ENCODE results near the gene TBC1D13. TPM values are rescaled to one million over a fixed set of nuclear protein-coding genes. Genes with fewer than 3 reads are reported as not detected.

Gene TBC1D13
- total and polyA plus RNA-seq, 10 of the 15 experiments (the other 5 are each of a cell fraction or from before 2014, with no cell fraction given) = 3.0 to 23.1 (median 16.5) TPM

DNA sequence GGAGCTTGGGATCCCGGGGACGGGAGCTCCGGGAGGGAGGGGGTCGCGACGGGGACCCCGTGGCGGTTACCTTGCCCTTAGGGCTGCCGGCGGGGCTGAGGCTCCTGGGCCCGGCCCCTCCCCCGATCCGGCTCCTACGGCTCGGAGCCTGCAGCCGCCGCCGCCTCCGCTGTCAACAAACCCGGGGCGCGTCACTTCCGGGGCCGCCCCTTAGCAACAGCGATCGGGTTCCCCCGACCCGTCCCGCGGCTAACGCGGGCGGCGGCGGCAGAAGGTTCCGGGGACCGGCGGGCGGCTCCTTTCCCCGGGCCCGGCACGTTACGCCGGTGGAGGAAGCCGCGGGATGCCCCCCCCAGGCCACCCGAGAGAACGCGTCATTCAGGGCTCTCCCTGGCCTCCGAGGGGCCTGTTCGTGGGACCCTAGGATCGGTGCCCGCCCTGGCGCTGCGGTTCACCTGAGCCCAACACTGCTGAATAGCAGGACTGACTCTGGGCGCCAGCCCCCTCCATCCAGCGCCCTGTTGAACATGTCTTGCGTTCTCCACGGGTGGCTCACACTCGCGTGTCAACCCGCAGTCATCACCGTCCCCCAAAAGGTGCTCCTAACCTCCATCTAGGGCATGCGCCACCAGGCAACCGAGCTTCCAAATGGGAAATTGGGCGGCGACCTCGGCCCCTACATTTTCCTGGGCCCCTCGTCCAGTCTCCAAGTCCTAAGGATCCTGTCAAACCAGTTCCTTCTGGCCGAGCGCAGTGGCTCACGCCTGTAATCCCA lies 15.1 kb upstream of the TBC1D13 start, which contains the start of gene ZER1 (continued):
- TF ChIP-seq, protein P1, sequence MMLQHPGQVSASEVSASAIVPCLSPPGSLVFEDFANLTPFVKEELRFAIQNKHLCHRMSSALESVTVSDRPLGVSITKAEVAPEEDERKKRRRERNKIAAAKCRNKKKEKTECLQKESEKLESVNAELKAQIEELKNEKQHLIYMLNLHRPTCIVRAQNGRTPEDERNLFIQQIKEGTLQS (IDR thresholded peaks at IDR 0.05; ENCODE audit: borderline replicate concordance, extremely low read depth, low read depth, low read length) = no peak
- TF ChIP-seq POU2F2 (IDR thresholded peaks at IDR 0.05; ENCODE audit: borderline replicate concordance, low read depth, low read length) (peak; percentile 52; the same call in 2 of the 3 replicates), ZBED1 (IDR thresholded peaks at IDR 0.05; ENCODE audit: borderline replicate concordance) (no peak), CHD4 (IDR thresholded peaks at IDR 0.05) (no peak), JUNB (IDR thresholded peaks at IDR 0.05) (no peak), BMI1 (IDR thresholded peaks at IDR 0.05; ENCODE audit: borderline replicate concordance) (no peak; the same call in 1 of the 2 replicates), CBX5 (IDR thresholded peaks at IDR 0.05; ENCODE audit: low read depth) (peak; percentile 67; the same call in 1 of the 2 replicates), CEBPB (IDR thresholded peaks at IDR 0.05; ENCODE audit: borderline replicate concordance in 1 of 2, low read depth in 2 of 2, low read length in 2 of 2) (no peak; a peak in 1 of 4 replicates)
- TF ChIP-seq, protein P2, sequence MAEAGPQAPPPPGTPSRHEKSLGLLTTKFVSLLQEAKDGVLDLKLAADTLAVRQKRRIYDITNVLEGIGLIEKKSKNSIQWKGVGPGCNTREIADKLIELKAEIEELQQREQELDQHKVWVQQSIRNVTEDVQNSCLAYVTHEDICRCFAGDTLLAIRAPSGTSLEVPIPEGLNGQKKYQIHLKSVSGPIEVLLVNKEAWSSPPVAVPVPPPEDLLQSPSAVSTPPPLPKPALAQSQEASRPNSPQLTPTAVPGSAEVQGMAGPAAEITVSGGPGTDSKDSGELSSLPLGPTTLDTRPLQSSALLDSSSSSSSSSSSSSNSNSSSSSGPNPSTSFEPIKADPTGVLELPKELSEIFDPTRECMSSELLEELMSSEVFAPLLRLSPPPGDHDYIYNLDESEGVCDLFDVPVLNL (IDR thresholded peaks at IDR 0.05; ENCODE audit: low read depth, low read length) = no peak
- TF ChIP-seq, protein P3, sequence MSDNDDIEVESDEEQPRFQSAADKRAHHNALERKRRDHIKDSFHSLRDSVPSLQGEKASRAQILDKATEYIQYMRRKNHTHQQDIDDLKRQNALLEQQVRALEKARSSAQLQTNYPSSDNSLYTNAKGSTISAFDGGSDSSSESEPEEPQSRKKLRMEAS (IDR thresholded peaks at IDR 0.05; ENCODE audit: low read depth, low read length) = peak; percentile 71; the same call in 1 of the 2 replicates
- TF ChIP-seq, protein P4, sequence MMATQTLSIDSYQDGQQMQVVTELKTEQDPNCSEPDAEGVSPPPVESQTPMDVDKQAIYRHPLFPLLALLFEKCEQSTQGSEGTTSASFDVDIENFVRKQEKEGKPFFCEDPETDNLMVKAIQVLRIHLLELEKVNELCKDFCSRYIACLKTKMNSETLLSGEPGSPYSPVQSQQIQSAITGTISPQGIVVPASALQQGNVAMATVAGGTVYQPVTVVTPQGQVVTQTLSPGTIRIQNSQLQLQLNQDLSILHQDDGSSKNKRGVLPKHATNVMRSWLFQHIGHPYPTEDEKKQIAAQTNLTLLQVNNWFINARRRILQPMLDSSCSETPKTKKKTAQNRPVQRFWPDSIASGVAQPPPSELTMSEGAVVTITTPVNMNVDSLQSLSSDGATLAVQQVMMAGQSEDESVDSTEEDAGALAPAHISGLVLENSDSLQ (IDR thresholded peaks at IDR 0.05) = peak; percentile 46; the same call in 1 of the 2 replicates
- TF ChIP-seq, protein P5, sequence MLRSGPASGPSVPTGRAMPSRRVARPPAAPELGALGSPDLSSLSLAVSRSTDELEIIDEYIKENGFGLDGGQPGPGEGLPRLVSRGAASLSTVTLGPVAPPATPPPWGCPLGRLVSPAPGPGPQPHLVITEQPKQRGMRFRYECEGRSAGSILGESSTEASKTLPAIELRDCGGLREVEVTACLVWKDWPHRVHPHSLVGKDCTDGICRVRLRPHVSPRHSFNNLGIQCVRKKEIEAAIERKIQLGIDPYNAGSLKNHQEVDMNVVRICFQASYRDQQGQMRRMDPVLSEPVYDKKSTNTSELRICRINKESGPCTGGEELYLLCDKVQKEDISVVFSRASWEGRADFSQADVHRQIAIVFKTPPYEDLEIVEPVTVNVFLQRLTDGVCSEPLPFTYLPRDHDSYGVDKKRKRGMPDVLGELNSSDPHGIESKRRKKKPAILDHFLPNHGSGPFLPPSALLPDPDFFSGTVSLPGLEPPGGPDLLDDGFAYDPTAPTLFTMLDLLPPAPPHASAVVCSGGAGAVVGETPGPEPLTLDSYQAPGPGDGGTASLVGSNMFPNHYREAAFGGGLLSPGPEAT (IDR thresholded peaks at IDR 0.05; ENCODE audit: low read depth) = peak; percentile 74; the same call in 1 of the 2 replicates
- TF ChIP-seq, protein P6, sequence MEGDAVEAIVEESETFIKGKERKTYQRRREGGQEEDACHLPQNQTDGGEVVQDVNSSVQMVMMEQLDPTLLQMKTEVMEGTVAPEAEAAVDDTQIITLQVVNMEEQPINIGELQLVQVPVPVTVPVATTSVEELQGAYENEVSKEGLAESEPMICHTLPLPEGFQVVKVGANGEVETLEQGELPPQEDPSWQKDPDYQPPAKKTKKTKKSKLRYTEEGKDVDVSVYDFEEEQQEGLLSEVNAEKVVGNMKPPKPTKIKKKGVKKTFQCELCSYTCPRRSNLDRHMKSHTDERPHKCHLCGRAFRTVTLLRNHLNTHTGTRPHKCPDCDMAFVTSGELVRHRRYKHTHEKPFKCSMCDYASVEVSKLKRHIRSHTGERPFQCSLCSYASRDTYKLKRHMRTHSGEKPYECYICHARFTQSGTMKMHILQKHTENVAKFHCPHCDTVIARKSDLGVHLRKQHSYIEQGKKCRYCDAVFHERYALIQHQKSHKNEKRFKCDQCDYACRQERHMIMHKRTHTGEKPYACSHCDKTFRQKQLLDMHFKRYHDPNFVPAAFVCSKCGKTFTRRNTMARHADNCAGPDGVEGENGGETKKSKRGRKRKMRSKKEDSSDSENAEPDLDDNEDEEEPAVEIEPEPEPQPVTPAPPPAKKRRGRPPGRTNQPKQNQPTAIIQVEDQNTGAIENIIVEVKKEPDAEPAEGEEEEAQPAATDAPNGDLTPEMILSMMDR (IDR thresholded peaks at IDR 0.05 in 2 of 3, conservative IDR thresholded peaks at IDR 0.05 in 1 of 3; ENCODE audit: control insufficient read depth in 2 of 3, extremely low read depth in 1 of 3, insufficient read depth in 1 of 3, low read depth in 3 of 3, low read length in 3 of 3) = peak in 1 of 3 experiments; percentile 9; a peak in 2 of 6 replicates
- TF ChIP-seq, protein P7, sequence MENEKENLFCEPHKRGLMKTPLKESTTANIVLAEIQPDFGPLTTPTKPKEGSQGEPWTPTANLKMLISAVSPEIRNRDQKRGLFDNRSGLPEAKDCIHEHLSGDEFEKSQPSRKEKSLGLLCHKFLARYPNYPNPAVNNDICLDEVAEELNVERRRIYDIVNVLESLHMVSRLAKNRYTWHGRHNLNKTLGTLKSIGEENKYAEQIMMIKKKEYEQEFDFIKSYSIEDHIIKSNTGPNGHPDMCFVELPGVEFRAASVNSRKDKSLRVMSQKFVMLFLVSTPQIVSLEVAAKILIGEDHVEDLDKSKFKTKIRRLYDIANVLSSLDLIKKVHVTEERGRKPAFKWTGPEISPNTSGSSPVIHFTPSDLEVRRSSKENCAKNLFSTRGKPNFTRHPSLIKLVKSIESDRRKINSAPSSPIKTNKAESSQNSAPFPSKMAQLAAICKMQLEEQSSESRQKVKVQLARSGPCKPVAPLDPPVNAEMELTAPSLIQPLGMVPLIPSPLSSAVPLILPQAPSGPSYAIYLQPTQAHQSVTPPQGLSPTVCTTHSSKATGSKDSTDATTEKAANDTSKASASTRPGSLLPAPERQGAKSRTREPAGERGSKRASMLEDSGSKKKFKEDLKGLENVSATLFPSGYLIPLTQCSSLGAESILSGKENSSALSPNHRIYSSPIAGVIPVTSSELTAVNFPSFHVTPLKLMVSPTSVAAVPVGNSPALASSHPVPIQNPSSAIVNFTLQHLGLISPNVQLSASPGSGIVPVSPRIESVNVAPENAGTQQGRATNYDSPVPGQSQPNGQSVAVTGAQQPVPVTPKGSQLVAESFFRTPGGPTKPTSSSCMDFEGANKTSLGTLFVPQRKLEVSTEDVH (IDR thresholded peaks at IDR 0.05; ENCODE audit: low read depth, partially characterized antibody) = no peak
